Stomach (tissue), 4 donors: Measurements from ENCODE around the gene ACADSB.

Experiments used
- CTCF ChIP-seq, 7 experiments: fragments of 450-650 bp in 4 of 7; fragments of 200-600 bp in 3 of 7; sonication (generic) in 3 of 7; IDR thresholded peaks; one replicate each; pipeline ENCODE4 v1.5.1; 2016 to 2019; ENCODE audit warnings: antibody characterized with exemption in 7 of 7, control low read depth in 2 of 7, mild to moderate bottlenecking in 1 of 7
- POLR2A ChIP-seq, 4 donors: fragments of 450-650 bp; IDR thresholded peaks; one replicate each; pipeline ENCODE4 v1.6.1; 2016; ENCODE audit warnings: antibody characterized with exemption in 4 of 4, control low read depth in 2 of 4, mild to moderate bottlenecking in 1 of 4, moderate library complexity in 1 of 4
- POLR2AphosphoS5 ChIP-seq, 3 donors: sonication (generic); formaldehyde crosslinking; IDR thresholded peaks; one replicate each; pipeline ENCODE4 v1.6.1; 2016; ENCODE audit warnings: antibody characterized with exemption in 3 of 3

GRCh38 chr10:123016228-123016627 lies 7.4 kb downstream of the ACADSB start:
- TF ChIP-seq CTCF (IDR thresholded peaks at IDR 0.05) (no peak), POLR2AphosphoS5 (IDR thresholded peaks at IDR 0.05) (no peak), POLR2A (IDR thresholded peaks at IDR 0.05) (no peak)
